ENCODE measurements around the gene GLB1L2. TPM values are rescaled to one million over a fixed set of nuclear protein-coding genes. Genes with fewer than 3 reads are reported as not detected.
A peak's percentile ranks its signal among the peaks of the same experiment; 100 is the strongest.

The GLB1L2 gene
- total RNA-seq, 2 donors from 2014 or later = 2.5 to 4.1 TPM

DNA sequence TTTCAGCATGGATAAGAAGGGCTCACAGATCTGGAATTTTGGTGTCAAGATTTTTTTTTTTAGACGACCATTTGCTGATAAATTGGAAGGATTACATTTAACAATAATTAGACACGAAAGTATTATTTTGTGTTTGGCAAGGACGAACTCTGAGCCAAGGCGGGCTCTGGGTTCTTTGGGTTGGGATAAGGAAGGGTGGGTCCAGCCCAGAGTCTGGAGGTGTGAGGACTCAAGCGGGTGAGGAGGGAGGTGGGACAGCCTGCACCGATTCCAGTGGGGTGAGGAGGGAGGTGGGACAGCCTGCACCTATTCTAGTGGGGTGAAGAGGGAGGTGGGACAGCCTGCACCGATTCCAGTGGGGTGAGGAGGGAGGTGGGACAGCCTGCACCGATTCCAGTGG lies 76.1 kb downstream of the GLB1L2 start:
- Histone ChIP-seq H3K4me3 (no peak overlapping the region), H3K27me3 (replicated peaks; ENCODE audit: insufficient read depth) (no peaks in the 10 kb centered on the region), H3K36me3 (no peaks in the 10 kb centered on the region), H3K4me1 (ENCODE audit: control insufficient read depth in 1 of 2, low read depth in 2 of 2) (peaks cover 0 to 13% of the 10 kb centered on the region in 2 donors), H3K27ac (no peak overlapping the region), H3K9me3 (no peaks in the 10 kb centered on the region)
- no peak for ATAC-seq (ENCODE audit: insufficient number of reproducible peaks, low FRiP score, low read depth)
- no peak for DNase-seq (ENCODE audit: low spot score)
- TF ChIP-seq, protein P1, sequence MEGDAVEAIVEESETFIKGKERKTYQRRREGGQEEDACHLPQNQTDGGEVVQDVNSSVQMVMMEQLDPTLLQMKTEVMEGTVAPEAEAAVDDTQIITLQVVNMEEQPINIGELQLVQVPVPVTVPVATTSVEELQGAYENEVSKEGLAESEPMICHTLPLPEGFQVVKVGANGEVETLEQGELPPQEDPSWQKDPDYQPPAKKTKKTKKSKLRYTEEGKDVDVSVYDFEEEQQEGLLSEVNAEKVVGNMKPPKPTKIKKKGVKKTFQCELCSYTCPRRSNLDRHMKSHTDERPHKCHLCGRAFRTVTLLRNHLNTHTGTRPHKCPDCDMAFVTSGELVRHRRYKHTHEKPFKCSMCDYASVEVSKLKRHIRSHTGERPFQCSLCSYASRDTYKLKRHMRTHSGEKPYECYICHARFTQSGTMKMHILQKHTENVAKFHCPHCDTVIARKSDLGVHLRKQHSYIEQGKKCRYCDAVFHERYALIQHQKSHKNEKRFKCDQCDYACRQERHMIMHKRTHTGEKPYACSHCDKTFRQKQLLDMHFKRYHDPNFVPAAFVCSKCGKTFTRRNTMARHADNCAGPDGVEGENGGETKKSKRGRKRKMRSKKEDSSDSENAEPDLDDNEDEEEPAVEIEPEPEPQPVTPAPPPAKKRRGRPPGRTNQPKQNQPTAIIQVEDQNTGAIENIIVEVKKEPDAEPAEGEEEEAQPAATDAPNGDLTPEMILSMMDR (IDR thresholded peaks at IDR 0.05) = no peak

DNA sequence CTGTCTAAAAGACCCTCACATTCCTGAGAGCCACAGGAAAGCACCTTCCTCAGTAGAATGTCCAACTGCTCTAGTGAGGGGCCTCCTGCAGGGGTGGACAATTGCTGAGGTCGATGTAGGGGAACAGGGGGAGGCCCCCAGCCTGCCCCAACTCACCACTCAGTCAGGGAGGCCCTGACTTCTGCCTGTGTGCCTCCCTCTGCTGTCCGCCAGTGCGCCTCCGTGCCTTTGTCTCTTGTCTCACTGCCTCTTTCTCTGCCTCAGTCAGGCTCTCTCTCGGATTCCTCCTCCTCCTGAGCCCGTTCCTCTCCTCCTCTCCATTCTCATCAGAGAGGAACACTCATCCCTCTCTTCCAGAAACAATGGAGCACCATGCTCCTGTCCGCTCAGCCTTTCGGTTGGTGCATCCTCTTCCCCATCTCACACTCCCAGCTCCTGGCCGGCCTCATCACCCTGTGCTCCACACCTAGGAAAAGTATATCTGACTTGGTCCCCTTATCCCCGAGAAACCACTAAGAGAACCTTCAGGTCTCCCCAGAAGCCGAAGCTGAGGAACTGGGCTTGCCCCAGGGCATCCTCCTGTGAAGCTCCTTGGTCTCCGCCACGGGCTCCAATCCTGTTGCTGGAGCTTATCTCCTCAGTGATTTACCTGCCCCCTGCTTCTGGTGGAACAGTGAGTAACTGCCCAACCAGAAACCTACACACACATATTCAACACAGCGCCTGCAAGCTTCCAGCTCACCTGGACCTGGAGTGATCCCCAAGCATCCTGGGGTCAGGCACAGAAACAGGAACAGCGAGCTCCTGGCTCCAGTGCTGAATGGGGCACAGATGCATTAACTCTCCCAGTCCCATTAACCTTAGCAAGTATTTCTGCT lies 78.0 kb downstream of the GLB1L2 start:
- peaks cover 3% of the 10 kb centered on the region for H3K27me3 ChIP-seq (replicated peaks; ENCODE audit: insufficient read depth)

GRCh38 chr11:134410766-134411165 lies 79.0 kb downstream of the GLB1L2 start:
- ATAC-seq (ENCODE audit: insufficient number of reproducible peaks, low FRiP score, low read depth) = no peak
- no peaks in the 10 kb centered on the region for H3K36me3 ChIP-seq
- H3K4me1 ChIP-seq (ENCODE audit: control insufficient read depth in 1 of 2, low read depth in 2 of 2) = peaks cover 0 to 13% of the 10 kb centered on the region in 2 donors
- DNase-seq (ENCODE audit: low spot score) = no peak
- H3K27ac ChIP-seq = no peak overlapping the region
- no peaks in the 10 kb centered on the region for H3K9me3 ChIP-seq
- peaks cover 3% of the 10 kb centered on the region for H3K27me3 ChIP-seq (replicated peaks; ENCODE audit: insufficient read depth)
- TF ChIP-seq, protein P1 (IDR thresholded peaks at IDR 0.05) = no peak
- H3K4me3 ChIP-seq = no peak overlapping the region

More for the DNA sequence above, 78.0 kb downstream of the GLB1L2 start:
- H3K36me3 ChIP-seq = no peaks in the 10 kb centered on the region
- TF ChIP-seq, protein P1 (IDR thresholded peaks at IDR 0.05) = no peak
- ATAC-seq (ENCODE audit: insufficient number of reproducible peaks, low FRiP score, low read depth) (no peak), DNase-seq (ENCODE audit: low spot score) (no peak)
- H3K4me1 ChIP-seq (ENCODE audit: control insufficient read depth in 1 of 2, low read depth in 2 of 2) = peaks cover 0 to 13% of the 10 kb centered on the region in 2 donors
- no peak overlapping the region for H3K27ac ChIP-seq
- H3K4me3 ChIP-seq = no peak overlapping the region
- no peaks in the 10 kb centered on the region for H3K9me3 ChIP-seq

GRCh38 chr11:134412203-134413042 lies 80.6 kb downstream of the GLB1L2 start, which contains the start of gene B3GAT1:
Gene B3GAT1 (minus strand): TSS chr11:134412242. CDS start chr11:134387659, 24,583 bp downstream.
- Histone ChIP-seq H3K36me3 (no peaks in the 10 kb centered on the region), H3K9me3 (no peaks in the 10 kb centered on the region), H3K27ac (no peak within 1 kb of the TSS), H3K4me1 (ENCODE audit: control insufficient read depth in 1 of 2, low read depth in 2 of 2) (peaks cover 0 to 13% of the 10 kb centered on the region in 2 donors), H3K4me3 (peak within 1 kb of the TSS; percentile 67), H3K27me3 (replicated peaks; ENCODE audit: insufficient read depth) (peaks cover 3% of the 10 kb centered on the region)
- ATAC-seq (ENCODE audit: insufficient number of reproducible peaks, low FRiP score, low read depth) (no peak), DNase-seq (ENCODE audit: low spot score) (no peak)
- TF ChIP-seq, protein P1 (IDR thresholded peaks at IDR 0.05) = no peak
